IPS-20b (cell line): ENCODE data around the gene GCNT1.
"Not testable (repeated sequence)": the region's sequence is repeated elsewhere in the genome, so short reads cannot be mapped to it uniquely, and the experiment has no call there.

ENCODE experiments used
- H3K27ac ChIP-seq: one replicate; pipeline ENCODE4 v1.5.1; 2013; ENCODE audit warnings: low read length
- H3K27me3 ChIP-seq: 2 replicates; pipeline ENCODE4 v1.6.1; 2013; ENCODE audit warnings: mild to moderate bottlenecking, low read length, inconsistent platforms; ENCODE audit not compliant: insufficient read depth
- H3K36me3 ChIP-seq: 2 replicates; pipeline ENCODE4 v1.6.1; 2013; ENCODE audit warnings: low read depth, mild to moderate bottlenecking, inconsistent platforms, low read length, moderate library complexity; ENCODE audit not compliant: insufficient read depth
- H3K4me1 ChIP-seq: 2 replicates; pipeline ENCODE4 v1.6.1; 2013; ENCODE audit warnings: mild to moderate bottlenecking, control low read depth, inconsistent platforms, low read length, moderate library complexity; ENCODE audit not compliant: insufficient read depth
- H3K4me3 ChIP-seq: 2 replicates; pipeline ENCODE4 v1.5.1; 2013; ENCODE audit warnings: mild to moderate bottlenecking, low read length, inconsistent platforms
- H3K9ac ChIP-seq: 2 replicates; pipeline ENCODE4 v1.6.1; 2013; ENCODE audit warnings: low read depth, mild to moderate bottlenecking, inconsistent platforms, low read length, moderate library complexity
- H3K9me3 ChIP-seq: 2 replicates; pipeline ENCODE4 v1.6.1; 2013; ENCODE audit warnings: mild to moderate bottlenecking, low read depth, low read length, inconsistent platforms; ENCODE audit not compliant: insufficient read depth

GCNT1 gene

DNA sequence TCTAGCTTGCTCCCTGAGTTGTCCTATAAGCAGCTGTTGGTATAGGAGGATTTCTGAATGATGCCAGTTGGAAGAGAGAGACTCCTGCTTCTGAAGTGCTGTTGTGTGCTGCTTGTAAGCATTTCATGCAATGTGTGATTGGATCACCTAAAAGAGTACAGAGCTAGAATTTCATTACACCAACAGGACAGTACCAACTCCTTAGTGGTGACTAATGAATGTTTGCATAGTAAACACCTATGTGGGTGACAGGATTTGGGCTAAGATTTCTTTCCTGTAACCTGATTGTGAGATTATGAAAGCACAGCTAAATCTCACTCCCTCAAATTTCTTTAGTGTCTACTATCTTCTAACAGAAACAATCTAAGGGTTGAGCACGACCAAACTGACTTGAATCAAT is 67.0 kb downstream of the GCNT1 start:
- no peaks in the 10 kb centered on the region for H3K4me1 ChIP-seq
- H3K27me3 ChIP-seq = no peaks in the 10 kb centered on the region
- H3K27ac ChIP-seq = no peak overlapping the region
- H3K4me3 ChIP-seq = no peak overlapping the region
- no peak overlapping the region for H3K9ac ChIP-seq
- H3K36me3 ChIP-seq = no peaks in the 10 kb centered on the region
- no peaks in the 10 kb centered on the region for H3K9me3 ChIP-seq

DNA sequence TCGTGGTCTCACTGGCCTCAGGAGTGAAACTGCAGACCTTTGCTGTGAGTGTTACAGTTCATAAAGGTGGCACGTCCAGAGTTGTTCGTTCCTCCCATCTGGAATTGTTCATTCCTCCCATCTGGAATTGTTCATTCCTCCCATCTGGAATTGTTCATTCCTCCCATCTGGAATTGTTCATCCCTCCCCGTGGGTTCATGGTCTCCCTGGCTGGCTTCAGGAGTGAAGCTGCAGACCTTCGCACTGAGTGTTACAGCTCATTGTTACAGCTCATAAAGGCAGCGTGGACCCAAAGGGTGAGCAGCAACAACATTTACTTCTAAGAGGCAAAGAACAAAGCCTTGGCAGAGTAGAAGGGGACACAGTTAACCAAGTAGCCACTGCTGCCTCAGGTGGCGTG is 69.1 kb downstream of the GCNT1 start:
- Histone ChIP-seq H3K36me3 (no peaks in the 10 kb centered on the region), H3K9ac (no peak overlapping the region), H3K27me3 (no peaks in the 10 kb centered on the region), H3K9me3 (no peaks in the 10 kb centered on the region), H3K4me1 (peaks cover 2% of the 10 kb centered on the region; the same call in 1 of the 2 replicates), H3K27ac (no peak overlapping the region), H3K4me3 (no peak overlapping the region)

DNA sequence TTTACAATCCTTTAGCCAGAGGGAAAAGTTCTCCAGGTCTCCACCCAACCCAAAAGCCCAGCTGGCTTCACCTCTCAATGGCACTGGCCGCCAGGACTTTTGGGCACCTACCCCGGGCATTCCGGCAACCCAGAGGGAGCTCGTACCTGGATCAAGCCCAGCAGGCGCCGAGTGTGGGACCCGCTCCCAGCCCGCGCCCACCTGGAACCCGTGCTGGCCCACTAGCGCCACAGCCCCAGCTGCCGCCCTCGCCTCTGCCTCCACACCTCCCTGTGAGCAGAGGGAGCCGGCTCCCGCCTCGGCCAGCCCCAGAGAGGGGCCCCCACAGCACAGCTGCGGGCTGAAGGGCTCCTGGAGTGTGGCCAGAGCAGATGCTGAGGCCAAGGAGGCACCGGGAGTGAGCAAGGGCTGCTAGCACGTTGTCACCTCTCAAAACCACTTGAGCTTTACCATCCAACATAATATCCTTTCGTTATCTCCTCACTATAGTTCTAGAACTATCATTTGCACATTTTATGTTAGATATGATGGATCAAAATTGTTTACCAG is 69.7 kb downstream of the GCNT1 start:
- no peaks in the 10 kb centered on the region for H3K36me3 ChIP-seq
- H3K9me3 ChIP-seq = no peaks in the 10 kb centered on the region
- no peak overlapping the region for H3K9ac ChIP-seq
- H3K27ac ChIP-seq = no peak overlapping the region
- H3K4me3 ChIP-seq = no peak overlapping the region
- H3K4me1 ChIP-seq = peaks cover 3% of the 10 kb centered on the region; the same call in 1 of the 2 replicates
- no peaks in the 10 kb centered on the region for H3K27me3 ChIP-seq

DNA sequence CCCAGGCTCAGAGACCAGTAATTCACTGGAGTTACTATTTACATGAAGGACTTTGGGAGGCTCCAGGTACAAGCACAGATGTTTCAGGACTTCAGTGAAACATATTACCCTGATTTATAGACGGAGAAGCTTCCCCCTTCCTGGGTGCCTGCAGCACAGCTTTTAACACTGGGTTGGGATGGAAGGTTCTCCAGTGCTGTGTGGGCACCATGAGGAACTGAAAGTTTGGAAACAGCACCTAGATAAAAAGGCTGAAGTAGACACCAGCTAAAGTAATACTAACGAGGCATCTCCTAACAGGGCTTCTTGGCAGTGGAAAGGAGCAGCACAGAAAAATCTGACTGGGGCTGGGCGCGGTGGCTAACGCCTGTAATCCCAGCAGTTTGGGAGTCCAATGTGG is 70.7 kb downstream of the GCNT1 start:
- Histone ChIP-seq H3K4me3 (no peak overlapping the region), H3K4me1 (peaks cover 3% of the 10 kb centered on the region; the same call in 1 of the 2 replicates), H3K9me3 (no peaks in the 10 kb centered on the region), H3K27ac (no peak overlapping the region), H3K9ac (no peak overlapping the region), H3K27me3 (no peaks in the 10 kb centered on the region), H3K36me3 (no peaks in the 10 kb centered on the region)

DNA sequence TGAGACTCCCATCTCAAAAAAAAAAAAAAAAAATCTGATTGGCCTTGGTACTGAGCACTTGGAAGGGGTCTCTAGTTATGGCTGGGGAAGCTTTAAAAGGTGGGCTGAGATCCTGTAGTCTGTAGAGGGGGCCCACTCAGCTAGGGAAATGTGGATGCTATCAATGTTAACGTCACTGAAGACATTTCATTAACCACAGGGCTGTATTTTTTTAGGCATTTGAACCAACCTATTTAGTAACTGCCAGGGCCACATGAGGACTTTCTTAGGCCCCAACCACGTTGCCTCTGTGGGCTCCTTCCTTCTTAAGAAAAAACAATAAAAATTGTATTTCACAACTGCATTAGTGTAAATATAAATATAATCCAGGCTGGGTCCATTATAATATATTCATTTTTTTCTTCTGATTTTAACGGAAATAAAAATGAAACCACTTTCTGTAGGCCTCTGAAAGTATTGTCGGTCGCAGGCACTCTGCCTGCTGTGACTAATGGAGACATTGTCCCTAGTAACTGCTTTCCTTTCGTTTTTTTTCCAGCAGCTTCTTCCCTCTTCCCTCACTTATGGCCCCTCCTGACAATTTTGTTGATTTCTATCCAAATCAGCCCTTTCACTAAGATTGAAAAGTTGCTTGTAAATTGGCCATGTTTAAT is 71.6 kb downstream of the GCNT1 start:
- Histone ChIP-seq H3K36me3 (no peaks in the 10 kb centered on the region), H3K27ac (no peak overlapping the region), H3K9me3 (no peaks in the 10 kb centered on the region), H3K4me3 (no peak overlapping the region), H3K9ac (no peak overlapping the region), H3K4me1 (peaks cover 3% of the 10 kb centered on the region; the same call in 1 of the 2 replicates), H3K27me3 (no peaks in the 10 kb centered on the region)

DNA sequence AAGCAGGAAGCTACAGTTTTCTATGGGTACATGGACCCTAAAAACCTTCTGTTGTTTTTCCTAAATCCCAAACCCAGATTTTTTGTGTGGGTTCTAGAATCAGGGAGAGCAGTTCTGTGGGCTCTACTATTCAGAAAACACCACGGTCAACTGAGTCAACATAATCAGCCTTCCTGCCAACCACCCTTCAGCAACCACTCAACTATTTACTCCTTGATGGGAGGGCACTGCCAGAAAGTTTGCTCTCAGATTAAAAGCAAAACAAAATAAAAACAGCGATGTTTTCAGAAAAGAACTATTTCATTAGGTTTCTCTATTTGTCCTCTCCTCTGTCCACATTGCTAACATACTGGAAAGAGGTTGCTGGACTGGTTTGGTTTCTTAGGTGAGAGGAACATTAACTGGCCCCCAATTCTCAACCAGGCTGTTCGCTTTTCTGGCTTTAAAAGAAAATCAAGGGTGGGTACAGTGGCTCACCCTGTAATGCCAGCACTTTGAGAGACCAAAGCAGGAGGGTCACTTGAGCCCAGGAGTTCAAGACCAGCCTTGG is 72.3 kb downstream of the GCNT1 start:
- H3K4me1 ChIP-seq = peaks cover 3% of the 10 kb centered on the region; the same call in 1 of the 2 replicates
- no peak overlapping the region for H3K4me3 ChIP-seq
- no peak overlapping the region for H3K9ac ChIP-seq
- no peaks in the 10 kb centered on the region for H3K27me3 ChIP-seq
- no peaks in the 10 kb centered on the region for H3K9me3 ChIP-seq
- H3K36me3 ChIP-seq = no peaks in the 10 kb centered on the region
- H3K27ac ChIP-seq = no peak overlapping the region

DNA sequence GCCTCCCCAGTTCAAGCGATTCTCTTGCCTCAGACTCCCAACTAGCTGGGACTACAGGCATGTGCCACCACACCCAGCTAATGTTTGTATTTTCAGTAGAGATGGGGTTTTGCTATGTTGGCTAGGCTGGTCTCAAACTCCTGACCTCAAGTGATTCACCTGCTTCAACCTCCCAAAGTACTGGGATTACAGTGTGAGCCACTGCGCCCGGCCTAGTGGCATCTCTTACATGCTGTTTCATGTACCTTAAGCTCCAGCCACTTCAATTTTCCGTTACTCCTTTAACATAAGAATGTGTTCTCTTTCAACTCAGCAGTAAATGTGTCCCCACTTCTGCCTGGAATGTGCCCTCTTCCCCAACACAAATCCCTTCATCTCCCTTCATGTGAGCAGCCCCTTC is 73.9 kb downstream of the GCNT1 start:
- not testable (repeated sequence) for H3K36me3 ChIP-seq, H3K27ac ChIP-seq, H3K27me3 ChIP-seq, H3K9me3 ChIP-seq, H3K4me3 ChIP-seq, H3K9ac ChIP-seq, H3K4me1 ChIP-seq

DNA sequence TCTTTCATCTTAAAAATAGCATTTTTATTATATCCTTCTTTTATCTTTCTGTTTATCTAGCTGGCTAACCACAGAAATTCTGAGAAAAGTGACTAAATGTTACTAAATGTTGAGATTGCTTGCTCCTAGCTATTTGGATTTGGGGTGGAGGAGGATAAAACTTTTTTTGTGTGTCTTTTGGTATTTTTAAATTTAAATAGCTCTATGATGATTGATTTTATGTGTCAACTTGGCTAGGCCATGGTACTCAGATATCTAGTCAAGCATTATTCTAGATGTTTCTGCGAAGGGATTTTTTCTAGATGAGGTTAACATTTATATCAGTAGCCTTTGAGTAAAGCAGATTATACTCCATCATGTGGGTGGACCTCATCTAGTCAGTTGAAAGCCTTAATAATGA is 75.0 kb downstream of the GCNT1 start:
- Histone ChIP-seq H3K27ac (no peak overlapping the region), H3K4me1 (peaks cover 3% of the 10 kb centered on the region; the same call in 1 of the 2 replicates), H3K27me3 (no peaks in the 10 kb centered on the region), H3K9ac (no peak overlapping the region), H3K4me3 (no peak overlapping the region), H3K9me3 (no peaks in the 10 kb centered on the region), H3K36me3 (no peaks in the 10 kb centered on the region)

DNA sequence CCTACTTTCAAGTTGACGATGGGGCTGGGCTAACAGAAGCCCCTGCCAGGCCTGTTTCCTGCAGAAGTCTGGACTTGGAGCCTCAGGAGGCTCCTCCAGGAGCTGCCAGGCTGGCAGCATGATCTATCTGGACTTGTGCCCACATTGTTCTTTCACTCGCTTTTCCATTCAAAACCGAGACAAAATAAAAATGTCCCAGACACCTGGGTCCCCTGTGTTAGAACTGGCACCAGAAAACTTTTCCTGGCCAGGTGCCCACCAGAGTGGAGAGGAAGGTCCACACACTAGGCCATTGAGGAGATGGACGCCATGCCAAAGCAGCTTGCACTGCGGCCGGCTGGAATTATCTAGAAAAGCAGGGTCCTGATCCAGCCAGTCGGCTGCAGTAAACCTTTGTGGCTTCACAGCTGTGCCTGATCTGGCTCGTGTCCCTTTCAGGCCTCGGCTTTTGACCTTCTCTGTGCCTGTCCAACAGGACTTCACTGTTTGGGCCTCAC is 78.2 kb downstream of the GCNT1 start:
- H3K9me3 ChIP-seq = no peaks in the 10 kb centered on the region
- H3K27ac ChIP-seq = no peak overlapping the region
- H3K4me3 ChIP-seq = no peak overlapping the region
- H3K27me3 ChIP-seq = no peaks in the 10 kb centered on the region
- H3K4me1 ChIP-seq = peaks cover 3% of the 10 kb centered on the region; the same call in 1 of the 2 replicates
- no peak overlapping the region for H3K9ac ChIP-seq
- H3K36me3 ChIP-seq = no peaks in the 10 kb centered on the region

DNA sequence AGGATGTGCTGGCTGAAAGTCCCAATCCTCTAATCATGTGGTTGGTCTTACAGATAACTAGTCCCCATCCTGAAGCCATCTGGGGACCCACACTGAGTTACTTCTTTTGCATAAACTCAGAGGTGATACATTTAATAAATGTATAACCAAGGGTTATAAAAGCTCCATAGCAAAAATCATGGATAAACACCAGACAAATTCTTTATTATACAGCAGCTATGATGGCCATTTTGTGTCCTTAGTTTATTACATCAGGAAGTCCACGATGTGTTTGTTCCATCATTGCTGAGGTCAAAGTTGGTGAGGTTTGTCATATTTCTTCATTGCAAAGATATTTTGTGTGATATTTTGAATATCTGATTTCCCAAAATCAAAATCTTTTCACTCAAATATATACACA is 80.2 kb downstream of the GCNT1 start:
- Histone ChIP-seq H3K9ac (no peak overlapping the region), H3K4me3 (no peak overlapping the region), H3K9me3 (0 out of 2 replicates have a peak, but pooled peaks cover 2% of the 10 kb centered on the region), H3K4me1 (no peaks in the 10 kb centered on the region), H3K27ac (no peak overlapping the region), H3K27me3 (no peaks in the 10 kb centered on the region), H3K36me3 (no peaks in the 10 kb centered on the region)

DNA sequence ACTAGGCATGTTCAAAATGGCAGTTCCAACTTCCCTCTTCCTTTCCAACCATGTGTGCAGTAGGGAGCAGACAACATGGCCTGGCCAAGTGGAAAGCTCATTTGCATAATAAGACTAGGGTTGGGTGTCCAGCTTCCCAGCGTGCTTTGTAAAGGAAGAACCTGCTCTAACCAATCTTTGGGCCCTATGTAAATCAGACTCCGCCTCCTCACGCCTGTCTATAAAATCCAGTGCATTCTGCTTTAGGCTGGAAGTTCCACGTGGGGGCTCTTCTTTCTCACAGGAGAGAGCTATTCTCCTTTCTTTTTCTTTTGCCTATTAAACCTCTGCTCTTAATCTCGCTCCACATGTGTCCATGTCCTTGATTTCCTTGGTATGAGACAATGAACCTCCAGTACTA is 83.4 kb downstream of the GCNT1 start:
- Histone ChIP-seq H3K27me3 (no peaks in the 10 kb centered on the region), H3K4me1 (peaks cover 3% of the 10 kb centered on the region; the same call in 1 of the 2 replicates), H3K9ac (no peak overlapping the region), H3K27ac (no peak overlapping the region), H3K9me3 (0 out of 2 replicates have a peak, but pooled peaks cover 2% of the 10 kb centered on the region), H3K4me3 (no peak overlapping the region), H3K36me3 (no peaks in the 10 kb centered on the region)

DNA sequence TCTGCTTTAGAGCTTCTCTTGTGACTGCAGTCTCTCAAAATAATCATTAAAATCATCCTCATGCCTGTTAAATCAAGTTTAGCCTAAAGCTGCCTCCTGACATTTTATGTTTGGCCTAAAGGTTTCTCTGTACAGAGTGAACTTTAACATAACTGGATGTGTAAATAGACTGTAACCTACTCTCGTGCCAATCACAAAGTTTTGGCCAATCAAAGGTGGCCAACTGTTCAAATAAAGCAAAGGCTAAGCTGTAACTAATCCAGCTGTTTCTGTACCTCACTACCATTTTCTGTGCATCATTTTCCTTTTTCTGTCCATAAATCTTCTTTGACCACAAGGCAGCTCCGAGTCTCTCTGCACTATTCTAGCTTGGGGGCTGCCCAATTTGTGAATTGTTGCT is 86.2 kb downstream of the GCNT1 start:
- H3K27ac ChIP-seq = no peak overlapping the region
- peaks cover 3% of the 10 kb centered on the region; the same call in 1 of the 2 replicates for H3K4me1 ChIP-seq
- H3K36me3 ChIP-seq = no peaks in the 10 kb centered on the region
- no peak overlapping the region for H3K9ac ChIP-seq
- H3K4me3 ChIP-seq = no peak overlapping the region
- no peaks in the 10 kb centered on the region for H3K27me3 ChIP-seq
- 0 out of 2 replicates have a peak, but pooled peaks cover 2% of the 10 kb centered on the region for H3K9me3 ChIP-seq
